Bronchial smooth muscle cell (primary cell): ENCODE results near the gene URB2. TPM values are rescaled to one million over a fixed set of nuclear protein-coding genes. Genes with fewer than 3 reads are reported as not detected.

Experiments
- total RNA-seq: library from RNA; depleted of rRNA; stranded (reverse); fragments of >200 nt; gene quantifications from 2 replicates; pipeline ENCODE4 v1.2.1, GENCODE V29; 2014

URB2 gene
- total RNA-seq = 3.5 and 5.2 TPM in 2 replicates

DNA sequence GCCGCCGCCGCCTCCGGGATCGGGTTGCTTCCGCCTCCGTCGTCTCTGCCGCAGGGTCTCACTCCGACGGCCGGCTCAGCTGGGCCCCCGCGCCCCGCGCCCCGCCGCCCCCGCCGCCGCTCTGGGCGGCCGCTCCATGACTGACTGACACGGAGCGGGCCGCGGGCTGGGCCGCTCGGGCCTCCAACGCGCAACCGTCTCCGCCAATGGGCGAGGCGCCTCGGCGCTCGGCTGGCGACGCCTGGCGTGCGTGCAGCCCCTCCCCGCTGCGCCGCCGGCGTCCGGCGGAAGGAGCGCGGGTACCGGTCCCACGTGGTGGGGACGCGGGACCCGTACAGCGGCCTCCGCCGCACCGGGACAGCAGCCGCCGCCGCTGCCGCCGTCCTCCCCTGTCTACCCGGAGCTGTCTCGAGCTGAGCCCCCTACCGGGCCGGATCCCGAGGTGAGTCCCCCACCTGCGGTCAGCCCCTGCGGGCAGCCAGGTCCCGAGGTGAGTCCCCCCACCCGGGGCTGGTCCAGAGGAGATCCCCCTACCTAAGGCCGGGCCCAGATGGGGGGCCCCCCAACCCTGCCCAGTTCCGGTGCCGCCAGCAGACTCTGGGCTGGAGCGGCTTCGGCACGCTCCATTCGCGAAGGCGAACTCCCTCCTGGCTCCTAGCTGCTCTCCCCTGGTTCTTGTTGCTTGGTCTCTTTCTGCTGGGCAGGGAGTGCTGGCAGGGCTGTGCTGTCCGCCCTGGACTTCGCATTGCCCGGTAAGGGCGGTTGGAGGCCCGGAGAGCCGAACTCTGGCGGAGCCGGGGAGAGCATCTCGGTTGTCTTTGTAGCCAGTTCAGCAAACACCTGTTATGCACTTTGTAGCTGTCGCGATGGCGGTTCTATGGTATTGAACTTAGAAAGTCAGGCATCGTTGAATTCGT, at the start of gene URB2, which contains the start of gene TAF5L:
Gene URB2 (plus strand): TSS at position 333 of the 917 bp plus-strand sequence. CDS start 1,387 bp downstream, outside the sequence.
Gene TAF5L (minus strand): TSS at position 208 of the 917 bp plus-strand sequence. CDS start 11,640 bp downstream, outside the sequence.

Other genes with a start within 250 kb of the URB2 start
- not detected in 2 replicates for gene ACTA1, start 192.2 kb upstream of the URB2 start, total RNA-seq
- gene NUP133, start 117.9 kb upstream of the URB2 start, total RNA-seq = 22.0 and 27.3 TPM in 2 replicates
- 5.8 and 8.2 TPM in 2 replicates for gene ABCB10, start 67.5 kb upstream of the URB2 start, total RNA-seq
- 9.1 and 10.1 TPM in 2 replicates for gene TAF5L, start 125 bp upstream of the URB2 start, total RNA-seq